Keratinocyte (primary cell): ENCODE results near the gene COLGALT1. TPM values are rescaled to one million over a fixed set of nuclear protein-coding genes. Genes with fewer than 3 reads are reported as not detected.

ENCODE experiments used
- DNase-seq: peaks from one replicate; pipeline ENCODE4 v3.0.0-alpha.2; 2011; ENCODE audit warnings: low read depth, missing footprints, low spot score
- FAIRE-seq: peaks from 2 replicates; lab custom pipeline; 2011; peaks lifted over from hg19 to GRCh38; lab: Jason Lieb, UNC
- H2AFZ ChIP-seq: 2 replicates; pipeline ENCODE4 v1.6.0; 2012; ENCODE audit warnings: low read length, control low read depth, inconsistent platforms; ENCODE audit not compliant: control insufficient read depth
- H3K27ac ChIP-seq: 2 replicates; pipeline ENCODE4 v1.5.1; 2011; ENCODE audit warnings: low read length; ENCODE audit not compliant: control insufficient read depth, insufficient read depth
- H3K27me3 ChIP-seq: 3 replicates; pipeline ENCODE4 v1.6.0; 2011; ENCODE audit warnings: low read length; ENCODE audit not compliant: control insufficient read depth, insufficient read depth; ENCODE audit errors: extremely low read depth
- H3K36me3 ChIP-seq, 2 experiments: 2 replicates in 1 of 2; 3 replicates in 1 of 2; pipeline ENCODE4 v1.5.1; 2011; ENCODE audit warnings: low read length in 2 of 2, mild to moderate bottlenecking in 1 of 2; ENCODE audit not compliant: control insufficient read depth in 2 of 2, insufficient read depth in 2 of 2; ENCODE audit errors: extremely low read depth in 1 of 2
- H3K4me1 ChIP-seq: 3 replicates; pipeline ENCODE4 v1.5.1; 2011; ENCODE audit warnings: low read length; ENCODE audit not compliant: control insufficient read depth, insufficient read depth; ENCODE audit errors: extremely low read depth
- H3K4me2 ChIP-seq: 3 replicates; pipeline ENCODE4 v1.6.0; 2011; ENCODE audit warnings: low read depth, low read length; ENCODE audit not compliant: control insufficient read depth, insufficient read depth; ENCODE audit errors: extremely low read depth
- H3K4me3 ChIP-seq, 3 experiments: fragments of 200-600 bp in 1 of 3; sonication (generic) in 1 of 3; 2 replicates in 2 of 3; 3 replicates in 1 of 3; pipeline ENCODE4 v1.5.1; 2011 to 2016; ENCODE audit warnings: low read length in 3 of 3, mild to moderate bottlenecking in 3 of 3, control low read depth in 2 of 3, inconsistent platforms in 1 of 3, low read depth in 1 of 3, mixed read lengths in 1 of 3, mixed run types in 1 of 3, moderate library complexity in 1 of 3; ENCODE audit not compliant: control insufficient read depth in 2 of 3, insufficient read depth in 2 of 3; ENCODE audit errors: extremely low read depth in 1 of 3
- H3K79me2 ChIP-seq: 2 replicates; pipeline ENCODE4 v1.6.0; 2012; ENCODE audit warnings: low read length; ENCODE audit not compliant: control insufficient read depth, insufficient read depth
- H3K9ac ChIP-seq: 3 replicates; pipeline ENCODE4 v1.6.0; 2011; ENCODE audit warnings: low read length; ENCODE audit not compliant: control insufficient read depth, insufficient read depth; ENCODE audit errors: extremely low read depth
- H3K9me1 ChIP-seq: 3 replicates; pipeline ENCODE4 v1.6.0; 2011; ENCODE audit warnings: low read length; ENCODE audit not compliant: control insufficient read depth, insufficient read depth; ENCODE audit errors: extremely low read depth
- H3K9me3 ChIP-seq: 2 replicates; pipeline ENCODE4 v1.5.1; 2012; ENCODE audit warnings: low read depth, low read length; ENCODE audit not compliant: control insufficient read depth
- H4K20me1 ChIP-seq: 3 replicates; pipeline ENCODE4 v1.6.0; 2011; ENCODE audit warnings: low read length; ENCODE audit not compliant: control insufficient read depth, insufficient read depth; ENCODE audit errors: extremely low read depth
- EZH2 ChIP-seq: IDR thresholded peaks from one replicate; pipeline ENCODE4 v1.6.1; 2012; ENCODE audit warnings: inconsistent platforms, mild to moderate bottlenecking, low read length, moderate library complexity
- dilution Hi-C: fragments of 300-500 bp; cut with MboI; formaldehyde crosslinking; loops from one replicate; pipeline ENCODE4 v1.7.0; 2020; ENCODE audit warnings: low sequenced_read_pairs; ENCODE audit not compliant: extremely low pct_ligation_motif_present
- polyA plus RNA-seq, 5 experiments: library from polyadenylated mRNA; depleted of rRNA in 3 of 5; stranded (reverse) in 3 of 5; stranded (forward) in 1 of 5; unstranded in 1 of 5; fragments of >200 nt; gene quantifications; 1 replicate in 1 of 5; 2 replicates in 3 of 5; 3 replicates in 1 of 5; pipeline versions ENCODE4 v1.2.1 to v1.2.3, GENCODE V29; 2011 to 2012; ENCODE audit warnings: missing spikeins in 2 of 5, low read depth in 1 of 5, low replicate concordance in 1 of 5
- TF ChIP-seq, protein P1 (sequence below), 3 experiments: IDR thresholded peaks in 1 of 3; conservative IDR thresholded peaks in 1 of 3; optimal IDR thresholded peaks in 1 of 3; 2 replicates in 2 of 3; 3 replicates in 1 of 3; pipeline versions ENCODE3 to v1.5.1; 2011; ENCODE audit warnings: low read length in 3 of 3, mild to moderate bottlenecking in 3 of 3, moderate library complexity in 2 of 3, control low read depth in 1 of 3, inconsistent platforms in 1 of 3; ENCODE audit not compliant: insufficient read depth in 2 of 3; ENCODE audit errors: extremely low read depth in 1 of 3

COLGALT1 gene
- polyA plus RNA-seq, 1 donor (not counting 4 experiments of a cell fraction or from before 2014, with no cell fraction given) = 89.4 TPM

DNA sequence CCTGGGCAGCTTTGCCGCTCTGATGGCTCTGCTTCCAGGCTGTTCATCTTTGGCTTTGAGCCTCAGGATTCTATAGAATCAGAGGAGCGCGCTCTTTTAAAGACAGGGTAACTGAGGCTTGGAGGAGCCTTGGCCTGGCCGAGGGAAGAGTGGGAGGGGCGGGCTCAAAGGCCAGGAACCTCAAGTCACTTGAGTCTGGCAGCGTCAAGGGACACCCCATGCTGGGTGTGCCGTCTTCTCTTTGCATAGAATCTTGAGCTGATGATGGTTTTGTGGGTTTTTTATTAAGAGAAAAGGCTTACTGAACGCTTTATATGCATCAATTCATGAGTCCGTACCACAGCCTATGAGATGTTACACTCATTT lies 42.9 kb upstream of the COLGALT1 start:
- peaks cover 40% of the 10 kb centered on the region for H3K79me2 ChIP-seq
- no peak for FAIRE-seq

DNA sequence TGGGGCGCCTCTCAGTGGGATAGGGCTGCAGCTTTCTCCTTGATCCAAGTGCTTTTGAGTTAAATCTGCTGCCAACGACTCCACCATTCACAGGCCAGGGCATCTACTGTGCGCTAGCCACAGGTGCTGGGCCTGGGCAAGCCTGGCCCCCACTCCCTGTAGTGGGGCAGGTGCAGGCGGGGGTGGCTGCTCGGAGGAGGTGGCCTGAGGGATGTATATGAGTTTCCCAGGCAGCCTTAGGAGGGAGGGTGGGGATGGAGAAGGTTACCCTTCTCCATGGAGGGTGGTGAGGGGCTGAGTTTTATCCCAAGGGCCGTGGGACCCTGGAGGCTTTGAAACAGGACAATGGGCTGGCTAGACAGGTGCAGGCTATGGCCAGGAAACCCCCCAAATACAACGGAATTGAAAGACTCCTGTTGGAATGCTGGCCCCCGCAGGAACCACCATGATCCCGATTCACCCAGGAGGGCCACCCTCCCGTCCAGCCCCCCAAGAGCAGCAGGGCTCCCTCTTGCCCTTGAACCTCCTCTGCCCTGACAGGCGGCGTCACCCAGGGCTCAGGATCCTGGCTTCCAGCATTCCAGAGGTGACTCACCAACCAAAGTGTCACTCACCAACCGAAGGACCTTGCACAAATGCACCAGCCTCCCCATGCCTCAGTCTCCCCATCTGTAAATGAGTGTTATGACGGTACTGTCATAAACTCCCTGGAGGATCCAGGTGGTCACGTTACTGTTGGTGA lies 39.9 kb upstream of the COLGALT1 start:
- Histone ChIP-seq H4K20me1 (no peaks in the 10 kb centered on the region), H2AFZ (no peak overlapping the region), H3K4me1 (peaks cover 7% of the 10 kb centered on the region), H3K9me3 (peaks cover 7% of the 10 kb centered on the region), H3K9me1 (no peaks in the 10 kb centered on the region), H3K27me3 (no peaks in the 10 kb centered on the region), H3K4me3 (no peak overlapping the region), H3K4me2 (no peak overlapping the region), H3K79me2 (peaks cover 19% of the 10 kb centered on the region), H3K9ac (no peak overlapping the region), H3K36me3 (peaks cover 18 to 20% of the 10 kb centered on the region in 2 experiments), H3K27ac (no peak overlapping the region)
- FAIRE-seq (no peak), DNase-seq (no peak)
- dilution Hi-C loops = no loop called here
- TF ChIP-seq, protein P1, sequence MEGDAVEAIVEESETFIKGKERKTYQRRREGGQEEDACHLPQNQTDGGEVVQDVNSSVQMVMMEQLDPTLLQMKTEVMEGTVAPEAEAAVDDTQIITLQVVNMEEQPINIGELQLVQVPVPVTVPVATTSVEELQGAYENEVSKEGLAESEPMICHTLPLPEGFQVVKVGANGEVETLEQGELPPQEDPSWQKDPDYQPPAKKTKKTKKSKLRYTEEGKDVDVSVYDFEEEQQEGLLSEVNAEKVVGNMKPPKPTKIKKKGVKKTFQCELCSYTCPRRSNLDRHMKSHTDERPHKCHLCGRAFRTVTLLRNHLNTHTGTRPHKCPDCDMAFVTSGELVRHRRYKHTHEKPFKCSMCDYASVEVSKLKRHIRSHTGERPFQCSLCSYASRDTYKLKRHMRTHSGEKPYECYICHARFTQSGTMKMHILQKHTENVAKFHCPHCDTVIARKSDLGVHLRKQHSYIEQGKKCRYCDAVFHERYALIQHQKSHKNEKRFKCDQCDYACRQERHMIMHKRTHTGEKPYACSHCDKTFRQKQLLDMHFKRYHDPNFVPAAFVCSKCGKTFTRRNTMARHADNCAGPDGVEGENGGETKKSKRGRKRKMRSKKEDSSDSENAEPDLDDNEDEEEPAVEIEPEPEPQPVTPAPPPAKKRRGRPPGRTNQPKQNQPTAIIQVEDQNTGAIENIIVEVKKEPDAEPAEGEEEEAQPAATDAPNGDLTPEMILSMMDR (optimal IDR thresholded peaks at IDR 0.05 in 1 of 3, IDR thresholded peaks at IDR 0.05 in 1 of 3, conservative IDR thresholded peaks at IDR 0.05 in 1 of 3; ENCODE audit: extremely low read depth in 1 of 3, insufficient read depth in 2 of 3, low read length in 3 of 3) = no peak
- TF ChIP-seq EZH2 = no peak

More for the DNA sequence above, 42.9 kb upstream of the COLGALT1 start:
- Histone ChIP-seq H3K4me1 (peaks cover 11% of the 10 kb centered on the region), H3K9ac (peak overlapping the region; percentile 95), H3K9me3 (peaks cover 5% of the 10 kb centered on the region), H4K20me1 (no peaks in the 10 kb centered on the region), H3K4me3 (peak overlapping the region; percentile 59 to 92 (median 91)), H2AFZ (no peak overlapping the region), H3K36me3 (peaks cover 15 to 18% of the 10 kb centered on the region in 2 experiments), H3K4me2 (peak overlapping the region; percentile 72), H3K27me3 (no peaks in the 10 kb centered on the region), H3K27ac (peak overlapping the region; percentile 89), H3K9me1 (no peaks in the 10 kb centered on the region)
- DNase-seq = no peak
- TF ChIP-seq EZH2 = no peak
- TF ChIP-seq, protein P1 (optimal IDR thresholded peaks at IDR 0.05 in 1 of 3, IDR thresholded peaks at IDR 0.05 in 1 of 3, conservative IDR thresholded peaks at IDR 0.05 in 1 of 3; ENCODE audit: extremely low read depth in 1 of 3, insufficient read depth in 2 of 3, low read length in 3 of 3) = no peak
- dilution Hi-C loops = no loop called here
